Bronchial smooth muscle cell (primary cell): Measurements from ENCODE around the gene TMEM235. TPM values are rescaled to one million over a fixed set of nuclear protein-coding genes. Genes with fewer than 3 reads are reported as not detected.

Experiments
- total RNA-seq: library from RNA; depleted of rRNA; stranded (reverse); fragments of >200 nt; gene quantifications from 2 replicates; pipeline ENCODE4 v1.2.1, GENCODE V29; 2014

Gene TMEM235
- total RNA-seq = 0.16 TPM in 1 of 2 replicates, not detected in the other

DNA sequence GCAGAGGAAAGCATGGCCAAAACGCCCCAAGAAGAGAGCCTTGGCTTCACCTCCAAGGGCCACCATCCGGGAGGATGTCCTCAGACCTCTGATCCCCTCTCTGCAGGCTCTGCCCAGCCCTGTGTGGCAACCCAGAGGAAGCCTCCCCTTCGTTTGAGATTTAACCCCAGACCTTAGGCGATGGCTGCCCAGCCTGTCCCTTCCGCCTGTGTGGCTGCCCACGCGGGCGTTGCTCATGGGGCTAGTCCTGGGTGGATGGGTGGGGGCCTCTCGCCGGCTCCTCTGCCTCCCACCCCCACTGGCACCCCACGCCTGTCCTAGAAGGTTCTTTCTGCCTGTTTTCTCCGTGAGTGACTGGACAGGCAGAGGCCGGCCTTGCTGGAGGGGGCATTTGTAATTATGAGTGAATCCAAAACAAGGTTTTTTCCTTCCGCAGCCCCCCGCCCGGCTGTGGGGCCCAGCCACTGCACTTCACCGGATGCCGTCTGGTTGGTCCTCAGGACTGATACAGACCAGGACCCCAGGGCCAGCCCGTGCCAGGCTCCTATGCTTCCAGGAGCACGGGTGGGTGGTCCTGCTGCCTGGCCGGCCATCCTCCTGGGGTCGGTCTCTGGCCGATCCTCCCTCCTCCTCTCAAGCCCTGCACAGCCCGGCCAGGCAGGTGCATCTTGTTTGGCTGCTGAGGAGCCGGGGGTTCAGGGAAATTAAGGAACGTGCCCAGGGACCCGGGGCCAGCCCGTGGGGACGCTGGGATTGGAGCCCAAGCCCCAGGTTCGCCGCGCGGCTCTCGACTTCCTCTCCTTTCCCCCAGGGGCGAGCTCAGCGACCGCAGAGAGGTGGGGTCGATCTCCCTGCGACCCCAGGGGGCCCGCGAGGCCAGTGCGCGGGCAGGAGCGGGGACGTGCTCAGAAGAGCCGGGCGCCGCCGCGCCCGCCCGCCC lies at the start of gene TMEM235:
TMEM235 (plus strand) TSS at position 636 of the 940 bp plus-strand sequence. CDS start 393 bp downstream, outside the sequence.

DNA sequence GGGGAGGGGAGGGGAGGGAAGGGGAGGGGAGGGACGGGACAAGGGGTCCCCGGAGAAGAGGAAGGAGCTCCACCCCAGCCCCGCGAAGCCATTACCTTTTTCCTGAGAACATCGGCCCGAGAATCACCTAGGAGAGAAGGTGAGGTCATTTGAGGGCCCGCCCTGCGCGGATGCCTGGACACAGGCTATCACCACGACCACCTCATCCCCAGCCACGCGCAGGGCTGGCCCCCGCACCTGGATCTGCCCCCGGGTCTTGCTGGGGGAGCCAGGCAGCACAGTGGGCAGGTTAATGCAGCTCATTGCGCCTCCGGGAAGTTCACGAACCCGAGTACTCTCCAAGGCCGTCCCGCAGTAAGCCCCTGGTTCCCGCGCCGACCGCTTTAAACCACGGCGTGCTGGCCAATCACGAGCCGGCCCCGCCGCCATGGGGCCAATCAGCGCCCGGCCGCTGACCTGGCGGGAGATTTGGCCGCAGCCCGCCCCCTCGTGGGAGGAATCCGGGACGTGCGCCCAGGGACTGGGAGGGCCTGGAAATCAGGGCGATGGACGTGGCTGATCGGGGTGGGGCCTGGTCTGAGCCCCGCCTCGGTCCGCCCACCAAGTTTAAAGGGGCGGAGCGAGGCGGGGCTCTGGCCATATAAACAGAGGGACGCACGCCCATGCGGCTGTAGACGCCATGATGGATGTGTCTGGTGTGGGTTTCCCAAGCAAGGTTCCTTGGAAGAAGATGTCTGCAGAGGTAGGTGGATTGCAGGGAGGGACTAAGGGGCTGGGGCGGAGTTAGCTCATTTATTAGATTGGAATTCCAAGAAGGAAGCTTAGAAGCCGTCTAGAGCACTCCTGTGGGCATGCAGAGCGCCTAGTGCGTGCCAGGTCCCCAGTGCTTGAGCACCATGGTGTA lies 44.5 kb upstream of the TMEM235 start, which contains the start of the genes AFMID and TK1:
AFMID (plus strand) TSS at position 671 of the 904 bp plus-strand sequence; CDS start at position 680, 9 bp downstream.
TK1 (minus strand) TSS at position 361 of the 904 bp plus-strand sequence; CDS start at position 303, 58 bp downstream.

DNA sequence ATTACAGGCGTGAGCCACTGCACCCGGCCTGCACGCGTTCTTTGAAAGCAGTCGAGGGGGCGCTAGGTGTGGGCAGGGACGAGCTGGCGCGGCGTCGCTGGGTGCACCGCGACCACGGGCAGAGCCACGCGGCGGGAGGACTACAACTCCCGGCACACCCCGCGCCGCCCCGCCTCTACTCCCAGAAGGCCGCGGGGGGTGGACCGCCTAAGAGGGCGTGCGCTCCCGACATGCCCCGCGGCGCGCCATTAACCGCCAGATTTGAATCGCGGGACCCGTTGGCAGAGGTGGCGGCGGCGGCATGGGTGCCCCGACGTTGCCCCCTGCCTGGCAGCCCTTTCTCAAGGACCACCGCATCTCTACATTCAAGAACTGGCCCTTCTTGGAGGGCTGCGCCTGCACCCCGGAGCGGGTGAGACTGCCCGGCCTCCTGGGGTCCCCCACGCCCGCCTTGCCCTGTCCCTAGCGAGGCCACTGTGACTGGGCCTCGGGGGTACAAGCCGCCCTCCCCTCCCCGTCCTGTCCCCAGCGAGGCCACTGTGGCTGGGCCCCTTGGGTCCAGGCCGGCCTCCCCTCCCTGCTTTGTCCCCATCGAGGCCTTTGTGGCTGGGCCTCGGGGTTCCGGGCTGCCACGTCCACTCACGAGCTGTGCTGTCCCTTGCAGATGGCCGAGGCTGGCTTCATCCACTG lies 17.3 kb upstream of the TMEM235 start, which contains the start of gene BIRC5:
BIRC5 (plus strand) TSS at position 238 of the 690 bp plus-strand sequence; CDS start at position 302, 64 bp downstream.

Other genes starting within 250 kb of the TMEM235 start
- gene TMC6, start 102.9 kb upstream of the TMEM235 start, total RNA-seq = 0.47 and 1.5 TPM in 2 replicates
- not detected in 2 replicates for gene TMC8, start 100.9 kb upstream of the TMEM235 start, total RNA-seq
- not detected in 2 replicates for gene C17orf99, start 85.2 kb upstream of the TMEM235 start, total RNA-seq
- gene SYNGR2, start 63.0 kb upstream of the TMEM235 start, total RNA-seq = 1.6 and 3.0 TPM in 2 replicates
- gene TK1, start 44.6 kb upstream of the TMEM235 start, total RNA-seq = 14.1 and 31.1 TPM in 2 replicates
- 28.9 and 32.6 TPM in 2 replicates for gene AFMID, start 44.3 kb upstream of the TMEM235 start, total RNA-seq
- gene BIRC5, start 17.4 kb upstream of the TMEM235 start, total RNA-seq = 6.3 and 15.4 TPM in 2 replicates
- 51.7 and 62.7 TPM in 2 replicates for gene SOCS3, start 128.4 kb downstream of the TMEM235 start, total RNA-seq
- 26.0 and 36.1 TPM in 2 replicates for gene PGS1, start 147.0 kb downstream of the TMEM235 start, total RNA-seq